ENCODE data around the gene SF3B1. TPM values are rescaled to one million over a fixed set of nuclear protein-coding genes. Genes with fewer than 3 reads are reported as not detected.

The SF3B1 gene
- total RNA-seq, 4 donors from 2014 or later: 356 to 1,013 (median 641) TPM

GRCh38 chr2:197356136-197356535 is 78.7 kb downstream of the SF3B1 start:
- intact Hi-C loops (cut with DNase I; ENCODE audit: low total_unique reads): no loop called here
- H3K4me3 ChIP-seq: no peak overlapping the region
- H3K27me3 ChIP-seq: no peaks in the 10 kb centered on the region
- H3K9me3 ChIP-seq: no peaks in the 10 kb centered on the region
- no peaks in the 10 kb centered on the region for H3K36me3 ChIP-seq
- no peak for DNase-seq
- no peaks in the 10 kb centered on the region for H3K4me1 ChIP-seq
- no peak for TF ChIP-seq CTCF (IDR thresholded peaks at IDR 0.05)
- TF ChIP-seq POLR2A (IDR thresholded peaks at IDR 0.05): no peak
- H3K27ac ChIP-seq: no peak overlapping the region

- no peaks in the 10 kb centered on the region for H3K9me3 ChIP-seq
- intact Hi-C loops (cut with DNase I; ENCODE audit: low total_unique reads): no loop called here
- no peaks in the 10 kb centered on the region for H3K27me3 ChIP-seq
- H3K36me3 ChIP-seq: no peaks in the 10 kb centered on the region
- no peaks in the 10 kb centered on the region for H3K4me1 ChIP-seq
- H3K4me3 ChIP-seq: no peak overlapping the region
- no peak overlapping the region for H3K27ac ChIP-seq
- DNase-seq: no peak
- TF ChIP-seq POLR2A (IDR thresholded peaks at IDR 0.05) (no peak), CTCF (IDR thresholded peaks at IDR 0.05) (no peak)
These were observed 80.7 kb downstream of the SF3B1 start for GRCh38 chr2:197354169-197354558.

GRCh38 chr2:197353393-197354168 is 81.2 kb downstream of the SF3B1 start:
- H3K4me3 ChIP-seq: no peak overlapping the region
- H3K27me3 ChIP-seq: no peaks in the 10 kb centered on the region
- no peaks in the 10 kb centered on the region for H3K4me1 ChIP-seq
- intact Hi-C loops (cut with DNase I; ENCODE audit: low total_unique reads): no loop called here
- no peak overlapping the region for H3K27ac ChIP-seq
- TF ChIP-seq POLR2A (IDR thresholded peaks at IDR 0.05) (no peak), CTCF (IDR thresholded peaks at IDR 0.05) (no peak)
- no peaks in the 10 kb centered on the region for H3K9me3 ChIP-seq
- no peaks in the 10 kb centered on the region for H3K36me3 ChIP-seq
- DNase-seq: no peak

- DNase-seq: no peak
- Histone ChIP-seq H3K4me1 (no peaks in the 10 kb centered on the region), H3K9me3 (no peaks in the 10 kb centered on the region), H3K36me3 (no peaks in the 10 kb centered on the region), H3K4me3 (no peak overlapping the region), H3K27me3 (no peaks in the 10 kb centered on the region), H3K27ac (no peak overlapping the region)
- TF ChIP-seq POLR2A (IDR thresholded peaks at IDR 0.05) (no peak), CTCF (IDR thresholded peaks at IDR 0.05) (no peak)
- intact Hi-C loops (cut with DNase I; ENCODE audit: low total_unique reads): no loop called here
These were observed 85.1 kb downstream of the SF3B1 start for GRCh38 chr2:197349699-197350098.

GRCh38 chr2:197348721-197349360 is 86.0 kb downstream of the SF3B1 start:
- intact Hi-C loops (cut with DNase I; ENCODE audit: low total_unique reads): no loop called here

More at GRCh38 chr2:197348721-197349360, 86.0 kb downstream of the SF3B1 start:
- Histone ChIP-seq H3K27ac (no peak overlapping the region), H3K36me3 (no peaks in the 10 kb centered on the region), H3K4me3 (no peak overlapping the region), H3K4me1 (no peaks in the 10 kb centered on the region), H3K9me3 (no peaks in the 10 kb centered on the region), H3K27me3 (no peaks in the 10 kb centered on the region)
- TF ChIP-seq CTCF (IDR thresholded peaks at IDR 0.05) (no peak), POLR2A (IDR thresholded peaks at IDR 0.05) (no peak)
- no peak for DNase-seq
